ENCODE measurements around the gene ST6GALNAC6.

Gene ST6GALNAC6

DNA sequence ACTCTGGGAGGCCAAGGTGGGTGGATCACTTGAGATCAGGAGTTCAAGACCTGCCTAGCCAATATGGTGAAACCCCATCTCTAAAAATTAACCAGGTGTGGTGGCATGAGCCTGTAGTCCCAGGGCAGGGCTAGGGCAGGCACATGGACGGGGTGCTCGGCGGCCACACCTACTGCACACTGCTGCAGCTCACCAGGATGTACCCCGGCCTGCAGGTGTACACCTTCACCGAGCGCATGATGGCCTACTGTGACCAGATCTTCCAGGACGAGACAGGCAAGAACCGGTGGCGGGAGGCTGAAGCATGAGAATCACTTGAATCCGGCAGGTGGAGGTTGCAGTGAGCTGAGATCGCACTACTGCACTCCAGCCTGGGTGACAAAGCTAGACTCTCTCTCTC lies 14.3 kb upstream of the ST6GALNAC6 start:
- ChIA-PET POLR2A (ENCODE audit: low non-redundant PET) (no interaction called here), CTCF (interaction anchor here (0.6 kb wide), 1 partner anchor 211 kb away, joined by 3 read pairs; no protein-coding TSS in a partner anchor)
- DNase-seq (ENCODE audit: low spot score) = no peak
- TF ChIP-seq, protein P1, sequence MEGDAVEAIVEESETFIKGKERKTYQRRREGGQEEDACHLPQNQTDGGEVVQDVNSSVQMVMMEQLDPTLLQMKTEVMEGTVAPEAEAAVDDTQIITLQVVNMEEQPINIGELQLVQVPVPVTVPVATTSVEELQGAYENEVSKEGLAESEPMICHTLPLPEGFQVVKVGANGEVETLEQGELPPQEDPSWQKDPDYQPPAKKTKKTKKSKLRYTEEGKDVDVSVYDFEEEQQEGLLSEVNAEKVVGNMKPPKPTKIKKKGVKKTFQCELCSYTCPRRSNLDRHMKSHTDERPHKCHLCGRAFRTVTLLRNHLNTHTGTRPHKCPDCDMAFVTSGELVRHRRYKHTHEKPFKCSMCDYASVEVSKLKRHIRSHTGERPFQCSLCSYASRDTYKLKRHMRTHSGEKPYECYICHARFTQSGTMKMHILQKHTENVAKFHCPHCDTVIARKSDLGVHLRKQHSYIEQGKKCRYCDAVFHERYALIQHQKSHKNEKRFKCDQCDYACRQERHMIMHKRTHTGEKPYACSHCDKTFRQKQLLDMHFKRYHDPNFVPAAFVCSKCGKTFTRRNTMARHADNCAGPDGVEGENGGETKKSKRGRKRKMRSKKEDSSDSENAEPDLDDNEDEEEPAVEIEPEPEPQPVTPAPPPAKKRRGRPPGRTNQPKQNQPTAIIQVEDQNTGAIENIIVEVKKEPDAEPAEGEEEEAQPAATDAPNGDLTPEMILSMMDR (conservative IDR thresholded peaks at IDR 0.05; ENCODE audit: low read depth) = no peak
- H3K27ac ChIP-seq = peak overlapping the region; percentile 65

DNA sequence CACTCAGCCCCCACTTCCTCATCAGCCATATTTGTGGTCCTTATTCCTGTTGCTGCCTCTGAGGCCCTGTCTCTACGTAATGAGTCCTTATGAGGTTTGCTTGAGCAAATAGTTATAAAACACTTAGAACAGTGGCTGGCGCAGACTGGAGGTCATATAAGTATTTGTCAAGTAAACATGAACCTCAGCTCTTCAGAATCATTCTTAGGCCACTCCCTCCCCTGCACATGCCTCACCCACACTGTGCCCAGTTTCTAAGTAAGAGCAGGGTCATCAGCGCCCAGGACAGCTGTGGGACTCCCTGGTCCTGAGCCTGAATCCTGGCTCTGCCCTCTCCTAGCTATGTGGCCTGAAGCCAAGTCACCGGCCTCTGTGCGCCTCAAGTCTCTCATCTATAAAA lies 13.5 kb upstream of the ST6GALNAC6 start:
- TF ChIP-seq, protein P1 (conservative IDR thresholded peaks at IDR 0.05; ENCODE audit: low read depth) = no peak
- ChIA-PET POLR2A (ENCODE audit: low non-redundant PET) (no interaction called here), CTCF (interaction anchor here (0.6 to 0.7 kb wide), 4 partner anchors 43 to 371 kb away, joined by 3 read pairs; no protein-coding TSS in a partner anchor)
- no peak for DNase-seq (ENCODE audit: low spot score)
- H3K27ac ChIP-seq = peak overlapping the region; percentile 65

DNA sequence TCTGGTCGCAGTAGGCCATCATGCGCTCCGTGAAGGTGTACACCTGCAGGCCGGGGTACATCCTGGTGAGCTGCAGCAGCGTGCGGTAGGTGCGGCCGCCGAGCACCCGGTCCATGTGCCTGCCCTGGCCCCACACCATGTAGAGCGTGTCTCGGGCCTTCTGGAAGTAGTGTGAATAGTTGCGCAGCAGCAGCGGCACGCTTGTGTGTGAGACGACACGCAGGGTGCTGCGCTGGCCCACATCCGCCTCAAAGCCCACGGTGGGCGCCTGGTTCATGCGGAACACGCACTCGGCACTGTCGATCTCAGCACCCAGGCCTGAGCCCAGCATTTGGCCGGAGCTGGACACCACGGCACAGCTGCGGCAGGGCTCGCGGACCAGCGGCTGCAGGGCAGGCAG lies 12.9 kb upstream of the ST6GALNAC6 start:
- peak overlapping the region; percentile 65 for H3K27ac ChIP-seq
- ChIA-PET CTCF (interaction anchor here (0.6 kb wide), 1 partner anchor 166 kb away, joined by 3 read pairs; no protein-coding TSS in a partner anchor), POLR2A (ENCODE audit: low non-redundant PET) (no interaction called here)
- TF ChIP-seq, protein P1 (conservative IDR thresholded peaks at IDR 0.05; ENCODE audit: low read depth) = no peak
- no peak for DNase-seq (ENCODE audit: low spot score)

DNA sequence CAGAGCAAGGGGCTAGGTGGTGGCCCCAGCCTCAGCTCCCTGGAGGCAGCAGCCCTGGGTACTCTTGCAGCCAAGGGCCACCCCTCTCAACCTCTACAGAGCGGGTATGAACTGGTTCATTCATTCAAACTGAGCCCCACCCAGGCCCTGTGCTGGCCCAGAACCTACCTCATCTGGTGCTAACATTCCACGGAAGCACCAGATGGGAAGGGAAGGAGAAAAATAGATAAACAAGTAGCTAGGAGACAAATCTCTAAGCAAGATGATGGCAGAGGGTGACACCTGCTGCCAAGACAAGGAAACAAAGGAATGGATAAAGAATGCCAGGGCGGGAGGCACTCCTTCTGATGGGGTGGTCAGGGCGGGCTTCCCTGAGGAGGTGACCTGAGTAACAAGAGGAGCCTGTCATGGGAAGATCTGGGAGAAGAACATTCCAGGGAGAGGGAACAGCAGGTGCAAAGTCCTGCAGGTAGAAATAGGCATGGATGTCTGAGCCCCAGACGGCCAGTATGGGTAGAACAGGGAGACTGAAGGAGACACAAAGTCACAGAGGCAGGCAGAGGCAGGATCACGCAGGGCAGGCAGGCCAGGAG lies 11.3 kb upstream of the ST6GALNAC6 start:
- TF ChIP-seq, protein P1 (conservative IDR thresholded peaks at IDR 0.05; ENCODE audit: low read depth) = no peak; the same call in 1 of the 2 replicates
- DNase-seq (ENCODE audit: low spot score) = no peak
- CTCF ChIA-PET = interaction anchor here (0.7 to 1.0 kb wide), 3 partner anchors 11 to 170 kb away, joined by 3 to 4 read pairs (median 4); partner anchors contain the start of gene ST6GALNAC6
- peak overlapping the region; percentile 65 for H3K27ac ChIP-seq
- POLR2A ChIA-PET (ENCODE audit: low non-redundant PET) = no interaction called here

DNA sequence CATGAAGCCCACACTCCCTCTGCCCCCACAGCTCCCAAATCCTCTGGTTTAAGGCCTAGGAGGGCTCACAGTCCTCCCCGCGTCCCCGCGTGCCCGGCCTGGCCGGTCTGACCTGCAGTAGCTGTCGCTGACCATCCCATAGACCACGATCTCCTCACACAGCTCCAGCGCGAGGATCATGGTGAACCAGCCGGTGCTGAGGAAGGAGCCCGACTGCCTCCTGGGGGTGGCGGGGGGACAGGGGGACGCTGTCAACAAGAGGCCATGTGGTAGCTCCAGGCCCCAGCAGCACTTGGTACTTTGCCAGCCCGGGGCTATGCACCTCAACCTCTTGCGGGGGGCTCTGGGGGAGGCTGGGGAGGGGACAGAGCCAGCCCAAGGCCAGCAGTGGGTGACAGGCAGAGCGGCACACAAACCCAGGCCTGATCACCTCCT lies 10.5 kb upstream of the ST6GALNAC6 start:
- H3K27ac ChIP-seq = peak overlapping the region; percentile 65
- DNase-seq (ENCODE audit: low spot score) = no peak
- ChIA-PET POLR2A (ENCODE audit: low non-redundant PET) (no interaction called here), CTCF (interaction anchor here (0.6 to 0.7 kb wide), 2 partner anchors 11 to 40 kb away, joined by 3 read pairs; no protein-coding TSS in a partner anchor)
- TF ChIP-seq, protein P1 (conservative IDR thresholded peaks at IDR 0.05; ENCODE audit: low read depth) = no peak

DNA sequence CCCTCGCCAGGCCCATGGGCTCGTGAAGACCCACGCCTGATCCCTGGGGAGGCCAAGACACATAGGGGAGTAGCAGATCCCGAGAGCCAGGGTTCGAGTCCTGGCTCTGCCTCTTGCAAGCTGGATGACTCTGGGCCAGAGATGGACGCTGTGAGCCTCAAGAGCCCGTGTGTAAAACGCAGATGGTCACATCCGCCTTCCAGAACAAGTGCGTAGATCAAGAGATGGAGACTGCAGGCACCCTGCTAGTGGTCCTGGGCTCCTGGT lies 9.2 kb upstream of the ST6GALNAC6 start:
- no peak overlapping the region for H3K27ac ChIP-seq
- no peak for DNase-seq (ENCODE audit: low spot score)
- ChIA-PET POLR2A (ENCODE audit: low non-redundant PET) (no interaction called here), CTCF (no interaction called here)
- TF ChIP-seq, protein P1 (conservative IDR thresholded peaks at IDR 0.05; ENCODE audit: low read depth) = no peak

All from RWPE1 (cell line).